H1 (cell line): ENCODE results near the gene DEPP1. TPM values are rescaled to one million over a fixed set of nuclear protein-coding genes. Genes with fewer than 3 reads are reported as not detected.

Experiments
- CHD7 ChIP-seq: fragments of 300-600 bp; sonication (generic); IDR thresholded peaks from 2 replicates; pipeline ENCODE4 v1.7.1; 2012; ENCODE audit warnings: low read length, moderate library complexity, mild to moderate bottlenecking, inconsistent platforms; ENCODE audit not compliant: insufficient replicate concordance
- MAFK ChIP-seq: IDR thresholded peaks from 2 replicates; pipeline ENCODE4 v1.6.1; 2012; ENCODE audit warnings: low read depth, mild to moderate bottlenecking, improper control_type of control experiment, low read length
- YY1 ChIP-seq: IDR thresholded peaks from 2 replicates; pipeline ENCODE4 v1.6.1; 2011; ENCODE audit warnings: low read depth, mild to moderate bottlenecking, low read length
- polyA plus RNA-seq, 7 experiments: library from polyadenylated mRNA; depleted of rRNA in 3 of 7; stranded (reverse) in 5 of 7; unstranded in 2 of 7; fragments of >200 nt in 5 of 7; fragments of 200-250 nt in 2 of 7; gene quantifications; 1 replicate in 5 of 7; 2 replicates in 1 of 7; 4 replicates in 1 of 7; pipeline versions ENCODE4 v1.2.1 to v1.2.3, GENCODE V29; 2011 to 2013; ENCODE audit warnings: missing spikeins in 2 of 7, mixed read lengths in 2 of 7
- total RNA-seq: library from RNA; stranded (reverse); fragmentation: NEBNext Ultra II Directional; extraction: Animal tissue kit (Norgen Biotek cat#: 25700); gene quantifications from 2 replicates; pipeline ENCODE4 v1.2.1, GENCODE V29; 2021

Gene DEPP1
- total and polyA plus RNA-seq, 2 of the 8 experiments (the other 6 are each of a cell fraction or from before 2014, with no cell fraction given) = 0.67 to 4.5 TPM

- TF ChIP-seq CHD7 (no peak), MAFK (no peak), YY1 (no peak)
Observed at GRCh38 chr10:44995914-44996669, 17.5 kb upstream of the DEPP1 start (continued).
